ENCODE data around the gene LARP1. TPM values are rescaled to one million over a fixed set of nuclear protein-coding genes. Genes with fewer than 3 reads are reported as not detected.

LARP1 gene
- total and polyA plus RNA-seq, 10 of the 15 experiments (the other 5 are each of a cell fraction or from before 2014, with no cell fraction given) = 22.6 to 227 (median 60.8) TPM

- no peak for TF ChIP-seq E4F1 (IDR thresholded peaks at IDR 0.05; ENCODE audit: borderline replicate concordance, partially characterized antibody)
- no peak for TF ChIP-seq IKZF1 (conservative IDR thresholded peaks at IDR 0.05)
- TF ChIP-seq RUNX3 (IDR thresholded peaks at IDR 0.05; ENCODE audit: low read length) = no peak
- TF ChIP-seq TCF3 (IDR thresholded peaks at IDR 0.05; ENCODE audit: borderline replicate concordance, insufficient read depth, low read depth, low read length) = no peak
- no peak for TF ChIP-seq CBX5 (IDR thresholded peaks at IDR 0.05; ENCODE audit: low read depth)
- no peak for TF ChIP-seq JUNB (IDR thresholded peaks at IDR 0.05)
- TF ChIP-seq TAF1 (IDR thresholded peaks at IDR 0.05; ENCODE audit: borderline replicate concordance, low read depth, low read length) = no peak
Measured at GRCh38 chr5:154865466-154866184, 110.4 kb downstream of the LARP1 start (continued).

DNA sequence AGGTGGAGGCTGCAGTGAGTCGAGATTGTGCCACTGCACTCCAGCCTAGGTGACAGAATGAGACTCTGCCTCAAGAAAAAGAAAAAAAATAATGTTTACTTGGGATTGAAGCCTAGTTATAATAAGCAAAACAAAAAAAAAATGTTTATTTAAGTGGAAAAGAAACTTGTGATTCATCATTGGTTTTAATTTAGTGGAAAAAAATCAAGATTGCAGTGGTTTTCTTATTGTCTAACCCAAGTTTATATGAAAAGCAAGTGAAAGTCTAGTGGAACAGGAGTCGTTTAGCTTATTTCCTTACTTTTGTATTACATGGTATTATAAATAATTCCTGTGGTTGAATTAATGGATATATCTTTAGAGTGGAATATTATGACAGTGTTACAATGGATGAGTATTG is 111.7 kb downstream of the LARP1 start:
- Histone ChIP-seq H3K36me3 (ENCODE audit: control insufficient read depth in 2 of 2, insufficient read depth in 2 of 2, low read length in 1 of 2) (peaks cover 3 to 17% of the 10 kb centered on the region in 2 experiments), H2AFZ (ENCODE audit: control insufficient read depth, low read depth, low read length) (no peak overlapping the region), H3K9me3 (replicated peaks; ENCODE audit: control insufficient read depth, insufficient read depth, low read length) (no peaks in the 10 kb centered on the region), H3K4me2 (ENCODE audit: control insufficient read depth, insufficient read depth) (no peak overlapping the region), H4K20me1 (ENCODE audit: control insufficient read depth, insufficient read depth) (no peaks in the 10 kb centered on the region; the same call in 1 of the 2 replicates), H3K9ac (ENCODE audit: control insufficient read depth, insufficient read depth, low read length) (no peak overlapping the region), H3K27me3 (replicated peaks in 1 of 2; ENCODE audit: control insufficient read depth in 2 of 2, insufficient read depth in 2 of 2, low read length in 1 of 2) (no peaks in the 10 kb centered on the region), H3K4me3 (no peak overlapping the region), H3K4me1 (ENCODE audit: control insufficient read depth, insufficient read depth, low read length) (peaks cover 9% of the 10 kb centered on the region; the same call in 1 of the 2 replicates), H3K27ac (ENCODE audit: control insufficient read depth, insufficient read depth) (no peak overlapping the region), H3K79me2 (ENCODE audit: control insufficient read depth, insufficient read depth, low read length) (peaks cover 19% of the 10 kb centered on the region)
- intact Hi-C loops (cut with micrococcal nuclease; ENCODE audit: unreplicated experiment) = no loop called here
- RAD21 ChIA-PET (ENCODE audit: unreplicated experiment) = no interaction called here
- in situ Hi-C loops (cut with MboI) = no loop called here
- CTCF ChIA-PET = interaction anchor here (1.0 kb wide), 1 partner anchor 12 kb away, joined by 3 read pairs; no protein-coding TSS in a partner anchor
- POLR2A ChIA-PET = no interaction called here
- no peak for DNase-seq (ENCODE audit: low read depth, low spot score)
- SMC1A ChIA-PET (ENCODE audit: uncharacterized antibody, unreplicated experiment) = interaction anchor here (0.9 to 1.4 kb wide), 2 partner anchors 10 to 11 kb away, joined by 3 to 4 read pairs; no protein-coding TSS in a partner anchor
- no peak for FAIRE-seq
- no TSS peak for BruUV-seq (replicated peaks)
- WGBS (ENCODE audit: insufficient coverage, insufficient replicate concordance, low lambda C conversion rate, missing lambda C conversion rate) = 100% methylated on average over 2 of the region's 2 CpGs
- TF ChIP-seq GATAD2B (conservative IDR thresholded peaks at IDR 0.05; ENCODE audit: low read depth) (no peak), NR2C2 (IDR thresholded peaks at IDR 0.05; ENCODE audit: borderline replicate concordance, control insufficient read depth, insufficient read length, low read depth) (no peak), FOS (IDR thresholded peaks at IDR 0.05; ENCODE audit: borderline replicate concordance, extremely low read depth, insufficient read length) (no peak), ZNF622 (IDR thresholded peaks at IDR 0.05) (no peak)
- TF ChIP-seq, protein P1, sequence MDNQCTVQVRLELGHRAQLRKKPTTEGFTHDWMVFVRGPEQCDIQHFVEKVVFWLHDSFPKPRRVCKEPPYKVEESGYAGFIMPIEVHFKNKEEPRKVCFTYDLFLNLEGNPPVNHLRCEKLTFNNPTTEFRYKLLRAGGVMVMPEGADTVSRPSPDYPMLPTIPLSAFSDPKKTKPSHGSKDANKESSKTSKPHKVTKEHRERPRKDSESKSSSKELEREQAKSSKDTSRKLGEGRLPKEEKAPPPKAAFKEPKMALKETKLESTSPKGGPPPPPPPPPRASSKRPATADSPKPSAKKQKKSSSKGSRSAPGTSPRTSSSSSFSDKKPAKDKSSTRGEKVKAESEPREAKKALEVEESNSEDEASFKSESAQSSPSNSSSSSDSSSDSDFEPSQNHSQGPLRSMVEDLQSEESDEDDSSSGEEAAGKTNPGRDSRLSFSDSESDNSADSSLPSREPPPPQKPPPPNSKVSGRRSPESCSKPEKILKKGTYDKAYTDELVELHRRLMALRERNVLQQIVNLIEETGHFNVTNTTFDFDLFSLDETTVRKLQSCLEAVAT (IDR thresholded peaks at IDR 0.05) = no peak
- TF ChIP-seq, protein P2, sequence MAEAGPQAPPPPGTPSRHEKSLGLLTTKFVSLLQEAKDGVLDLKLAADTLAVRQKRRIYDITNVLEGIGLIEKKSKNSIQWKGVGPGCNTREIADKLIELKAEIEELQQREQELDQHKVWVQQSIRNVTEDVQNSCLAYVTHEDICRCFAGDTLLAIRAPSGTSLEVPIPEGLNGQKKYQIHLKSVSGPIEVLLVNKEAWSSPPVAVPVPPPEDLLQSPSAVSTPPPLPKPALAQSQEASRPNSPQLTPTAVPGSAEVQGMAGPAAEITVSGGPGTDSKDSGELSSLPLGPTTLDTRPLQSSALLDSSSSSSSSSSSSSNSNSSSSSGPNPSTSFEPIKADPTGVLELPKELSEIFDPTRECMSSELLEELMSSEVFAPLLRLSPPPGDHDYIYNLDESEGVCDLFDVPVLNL (IDR thresholded peaks at IDR 0.05; ENCODE audit: low read depth, low read length) = no peak
- no peak for ATAC-seq

All from GM12878 (cell line).